DND-41 (cell line): ENCODE results near the gene MOGAT1.
"Not testable (repeated sequence)": the region's sequence is repeated elsewhere in the genome, so short reads cannot be mapped to it uniquely, and the experiment has no call there.

Experiments
- ATAC-seq: fragments of 200-7000 bp; cut with Tn5 transposase; 3 replicates; pipeline ENCODE4 v1.9.1; 2021; ENCODE audit warnings: low read depth; ENCODE audit not compliant: insufficient read depth
- DNase-seq: peaks from one replicate; pipeline ENCODE4 v3.0.0-alpha.2; 2020
- H2AFZ ChIP-seq: 2 replicates; pipeline ENCODE4 v1.6.0; 2012; ENCODE audit warnings: low read depth, low read length
- H3K27ac ChIP-seq: 2 replicates; pipeline ENCODE4 v1.5.1; 2012; ENCODE audit warnings: low read length, inconsistent platforms
- H3K27me3 ChIP-seq: fragments of 200-600 bp; sonication (generic); 2 replicates; pipeline ENCODE4 v1.6.0; 2012; ENCODE audit warnings: low read length, mild to moderate bottlenecking, inconsistent platforms; ENCODE audit not compliant: insufficient read depth, poor library complexity
- H3K36me3 ChIP-seq: 2 replicates; pipeline ENCODE4 v1.5.1; 2012; ENCODE audit warnings: low read length, inconsistent platforms; ENCODE audit not compliant: insufficient read depth
- H3K4me1 ChIP-seq: 2 replicates; pipeline ENCODE4 v1.5.1; 2012; ENCODE audit warnings: mild to moderate bottlenecking, low read length; ENCODE audit not compliant: insufficient read depth
- H3K4me2 ChIP-seq: 2 replicates; pipeline ENCODE4 v1.6.0; 2012; ENCODE audit warnings: mild to moderate bottlenecking, moderate library complexity, low read length, inconsistent platforms; ENCODE audit not compliant: insufficient read depth
- H3K4me3 ChIP-seq, 2 experiments: fragments of 200-600 bp in 1 of 2; shearing (Covaris generic) in 1 of 2; 2 replicates each; pipeline ENCODE4 v1.5.1; 2012 to 2016; ENCODE audit warnings: inconsistent platforms in 2 of 2, low read length in 2 of 2, mild to moderate bottlenecking in 2 of 2, low read depth in 1 of 2, moderate library complexity in 1 of 2
- H3K79me2 ChIP-seq: 2 replicates; pipeline ENCODE4 v1.6.0; 2012; ENCODE audit warnings: low read length, inconsistent platforms; ENCODE audit not compliant: insufficient read depth
- H3K9ac ChIP-seq: 2 replicates; pipeline ENCODE4 v1.6.0; 2012; ENCODE audit warnings: low read depth, mild to moderate bottlenecking, inconsistent platforms, low read length, moderate library complexity
- H3K9me3 ChIP-seq: 2 replicates; pipeline ENCODE4 v1.5.1; 2012; ENCODE audit warnings: low read length, moderate library complexity, mild to moderate bottlenecking, inconsistent platforms; ENCODE audit not compliant: insufficient read depth, severe bottlenecking
- H4K20me1 ChIP-seq: 2 replicates; pipeline ENCODE4 v1.6.0; 2012; ENCODE audit warnings: low read length; ENCODE audit not compliant: insufficient read depth
- EZH2 ChIP-seq: IDR thresholded peaks from 3 replicates; pipeline ENCODE4 v1.6.1; 2012; ENCODE audit warnings: borderline replicate concordance, low read depth, mild to moderate bottlenecking, moderate library complexity, low read length, inconsistent platforms; ENCODE audit not compliant: severe bottlenecking
- TF ChIP-seq, protein P1 (sequence below): IDR thresholded peaks from 2 replicates; pipeline ENCODE4 v1.5.1; 2012; ENCODE audit warnings: borderline replicate concordance, low read length, moderate library complexity, mild to moderate bottlenecking; ENCODE audit not compliant: poor library complexity, severe bottlenecking; ENCODE audit errors: extremely low read depth

MOGAT1 gene

DNA sequence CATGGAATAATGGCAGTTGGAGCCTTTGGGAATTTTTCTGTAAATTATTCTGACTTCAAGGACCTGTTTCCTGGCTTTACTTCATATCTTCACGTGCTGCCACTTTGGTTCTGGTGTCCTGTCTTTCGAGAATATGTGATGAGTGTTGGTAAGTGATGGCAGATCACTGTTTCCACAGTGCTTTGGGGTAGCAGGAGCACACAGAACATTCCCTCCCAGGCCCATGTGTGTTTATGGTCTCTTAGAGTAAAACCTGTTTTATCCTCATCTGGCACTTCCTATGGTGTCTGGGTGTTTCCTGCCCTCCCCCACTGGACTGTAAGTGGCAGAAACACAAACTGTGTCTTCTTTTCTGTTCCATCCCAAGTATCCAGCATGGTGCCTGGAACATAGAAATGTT lies 17.9 kb downstream of the MOGAT1 start:
- H3K4me1 ChIP-seq = peaks cover 11% of the 10 kb centered on the region
- H2AFZ ChIP-seq = no peak overlapping the region
- no peaks in the 10 kb centered on the region for H3K36me3 ChIP-seq
- H3K9me3 ChIP-seq = no peaks in the 10 kb centered on the region
- no peak for ATAC-seq
- H3K27ac ChIP-seq = no peak overlapping the region
- no peaks in the 10 kb centered on the region for H4K20me1 ChIP-seq
- no peak overlapping the region for H3K9ac ChIP-seq
- TF ChIP-seq, protein P1, sequence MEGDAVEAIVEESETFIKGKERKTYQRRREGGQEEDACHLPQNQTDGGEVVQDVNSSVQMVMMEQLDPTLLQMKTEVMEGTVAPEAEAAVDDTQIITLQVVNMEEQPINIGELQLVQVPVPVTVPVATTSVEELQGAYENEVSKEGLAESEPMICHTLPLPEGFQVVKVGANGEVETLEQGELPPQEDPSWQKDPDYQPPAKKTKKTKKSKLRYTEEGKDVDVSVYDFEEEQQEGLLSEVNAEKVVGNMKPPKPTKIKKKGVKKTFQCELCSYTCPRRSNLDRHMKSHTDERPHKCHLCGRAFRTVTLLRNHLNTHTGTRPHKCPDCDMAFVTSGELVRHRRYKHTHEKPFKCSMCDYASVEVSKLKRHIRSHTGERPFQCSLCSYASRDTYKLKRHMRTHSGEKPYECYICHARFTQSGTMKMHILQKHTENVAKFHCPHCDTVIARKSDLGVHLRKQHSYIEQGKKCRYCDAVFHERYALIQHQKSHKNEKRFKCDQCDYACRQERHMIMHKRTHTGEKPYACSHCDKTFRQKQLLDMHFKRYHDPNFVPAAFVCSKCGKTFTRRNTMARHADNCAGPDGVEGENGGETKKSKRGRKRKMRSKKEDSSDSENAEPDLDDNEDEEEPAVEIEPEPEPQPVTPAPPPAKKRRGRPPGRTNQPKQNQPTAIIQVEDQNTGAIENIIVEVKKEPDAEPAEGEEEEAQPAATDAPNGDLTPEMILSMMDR = no peak
- TF ChIP-seq EZH2 = no peak
- H3K4me3 ChIP-seq = no peak overlapping the region
- H3K4me2 ChIP-seq = no peak overlapping the region
- H3K79me2 ChIP-seq = no peaks in the 10 kb centered on the region
- no peaks in the 10 kb centered on the region for H3K27me3 ChIP-seq
- DNase-seq = no peak

DNA sequence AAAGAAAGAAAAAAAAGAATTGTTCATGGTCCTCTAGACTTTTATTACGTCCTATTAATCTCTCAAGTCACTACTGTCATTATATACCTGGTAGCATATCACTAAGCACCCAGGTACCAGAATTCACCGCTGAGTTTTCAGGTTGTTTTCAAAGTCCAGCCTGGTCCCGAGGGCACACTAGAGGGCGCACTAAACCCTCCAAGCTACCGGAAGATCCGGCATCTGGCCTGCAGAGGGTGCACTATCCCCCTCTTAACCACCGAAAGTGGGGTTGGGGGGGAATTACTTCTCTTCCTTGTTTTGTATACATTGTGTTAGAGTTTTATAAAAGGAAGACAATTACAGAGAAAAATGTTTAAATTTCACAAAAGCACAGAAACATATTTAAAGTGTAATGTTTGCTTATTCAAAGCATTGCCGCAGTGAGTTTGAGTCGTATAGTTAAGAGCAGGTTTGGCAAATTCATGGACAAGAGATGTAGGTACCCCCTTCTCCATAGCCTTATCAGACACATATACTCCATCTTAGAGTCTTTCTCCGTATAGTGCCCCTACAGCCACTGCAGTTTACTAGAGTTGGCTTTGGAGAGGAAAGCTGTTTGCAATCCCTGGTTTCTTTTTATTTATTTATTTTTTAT lies 19.2 kb downstream of the MOGAT1 start:
- TF ChIP-seq, protein P1 = peak; percentile 100
- TF ChIP-seq EZH2 = no peak

DNA sequence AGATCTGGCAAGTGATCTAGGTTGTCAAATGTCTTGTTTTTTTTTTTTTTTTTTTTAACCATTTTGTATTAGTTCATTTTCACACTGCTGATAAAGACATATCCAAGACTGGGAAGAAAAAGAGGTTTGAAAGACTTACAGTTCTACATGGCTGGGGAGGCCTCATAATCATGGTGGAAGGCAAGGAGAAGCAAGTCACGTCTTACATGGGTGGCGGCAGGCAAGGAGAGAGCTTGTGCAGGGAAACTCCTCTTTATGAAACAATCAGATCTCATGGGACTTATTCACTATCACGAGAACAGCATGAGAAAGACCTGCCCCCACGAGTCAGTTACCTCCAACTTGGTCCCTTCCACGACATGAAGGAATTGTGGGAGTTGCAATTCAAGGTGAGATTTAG lies 22.0 kb downstream of the MOGAT1 start:
- ATAC-seq, H3K27me3 ChIP-seq, H3K27ac ChIP-seq: not testable (repeated sequence)

More for the DNA sequence above, 19.2 kb downstream of the MOGAT1 start:
- H3K79me2 ChIP-seq = no peaks in the 10 kb centered on the region
- no peaks in the 10 kb centered on the region for H3K27me3 ChIP-seq
- H3K36me3 ChIP-seq = no peaks in the 10 kb centered on the region
- H3K9ac ChIP-seq = no peak overlapping the region
- peaks cover 14% of the 10 kb centered on the region for H3K4me1 ChIP-seq
- H3K27ac ChIP-seq = peak overlapping the region; percentile 58; the same call in 1 of the 2 replicates
- H3K4me2 ChIP-seq = peak overlapping the region; percentile 15; the same call in 1 of the 2 replicates
- H3K9me3 ChIP-seq = no peaks in the 10 kb centered on the region
- peak overlapping the region; percentile 71 for H2AFZ ChIP-seq
- no peak overlapping the region for H3K4me3 ChIP-seq
- DNase-seq = peak; percentile 81
- H4K20me1 ChIP-seq = no peaks in the 10 kb centered on the region
- peak; percentile 96 for ATAC-seq

DNA sequence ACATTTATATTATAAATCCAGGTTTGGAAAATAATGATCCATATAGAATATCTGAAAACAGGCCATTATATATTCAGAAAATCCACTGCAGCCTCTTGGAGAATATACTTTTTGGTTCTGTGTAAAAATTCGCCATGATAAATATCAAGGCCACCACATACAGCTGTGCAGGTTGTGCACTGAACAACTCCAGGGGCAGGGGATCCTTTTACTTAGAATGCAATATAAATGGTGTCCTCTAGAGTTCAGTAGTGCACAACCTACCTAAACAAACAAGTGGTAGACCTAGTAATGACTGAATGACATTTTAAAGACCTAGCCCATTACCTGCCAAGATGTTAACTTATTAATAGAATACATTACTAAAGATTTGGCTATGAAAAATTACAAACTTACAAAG lies 22.4 kb downstream of the MOGAT1 start:
- no peaks in the 10 kb centered on the region for H3K27me3 ChIP-seq
- H3K79me2 ChIP-seq = no peaks in the 10 kb centered on the region
- TF ChIP-seq, protein P1 = peak; percentile 51
- TF ChIP-seq EZH2 = no peak
- DNase-seq = no peak
- no peak overlapping the region for H3K27ac ChIP-seq
- no peaks in the 10 kb centered on the region for H3K9me3 ChIP-seq
- no peak overlapping the region for H2AFZ ChIP-seq
- peaks cover 9% of the 10 kb centered on the region for H3K4me1 ChIP-seq
- no peak overlapping the region for H3K9ac ChIP-seq
- H3K36me3 ChIP-seq = no peaks in the 10 kb centered on the region
- H3K4me2 ChIP-seq = no peak overlapping the region
- no peaks in the 10 kb centered on the region for H4K20me1 ChIP-seq
- no peak overlapping the region for H3K4me3 ChIP-seq
- 0 out of 3 replicates have a peak, but pooled peaks have one; percentile 43 for ATAC-seq

More for the DNA sequence above, 22.0 kb downstream of the MOGAT1 start:
- H4K20me1 ChIP-seq, DNase-seq, H2AFZ ChIP-seq, H3K4me1 ChIP-seq, H3K9ac ChIP-seq, H3K4me2 ChIP-seq, H3K4me3 ChIP-seq, H3K9me3 ChIP-seq, H3K36me3 ChIP-seq, H3K79me2 ChIP-seq: not testable (repeated sequence)
